ENCODE results near the gene VSIG10.

VSIG10 gene

GRCh38 chr12:118119449-118119879, 15.7 kb upstream of the VSIG10 start:
- ChIA-PET CTCF (interaction anchor here (0.5 to 4.7 kb wide), 4 partner anchors 38 to 257 kb away, joined by 3 to 67 read pairs (median 3); partner anchors contain the start of genes SUDS3 and TAOK3), POLR2A (interaction anchor here (1.0 to 2.1 kb wide), 2 partner anchors 16 to 253 kb away, joined by 3 to 11 read pairs; partner anchors contain the start of genes PEBP1 and TAOK3)
- H3K27ac ChIP-seq (ENCODE audit: extremely low read depth, low read depth, low read length), result no peak overlapping the region

More at GRCh38 chr12:118119449-118119879, 15.7 kb upstream of the VSIG10 start:
- no peak overlapping the region for H3K4me3 ChIP-seq (ENCODE audit: low read depth, low read length)
- no peak for TF ChIP-seq ZBTB48 (tag by site-specific recombination; IDR thresholded peaks at IDR 0.05)
- no peak for TF ChIP-seq ZSCAN5A (tag by site-specific recombination; IDR thresholded peaks at IDR 0.05)
- no peak for TF ChIP-seq ZNF274 (IDR thresholded peaks at IDR 0.05; ENCODE audit: low read length)
- TF ChIP-seq ZNF274 (tag by site-specific recombination; IDR thresholded peaks at IDR 0.05; ENCODE audit: borderline replicate concordance), result no peak
- no peak for TF ChIP-seq ZNF391 (tag by site-specific recombination; IDR thresholded peaks at IDR 0.05; ENCODE audit: borderline replicate concordance, low read depth)
- TF ChIP-seq ZNF16 (tag by site-specific recombination; IDR thresholded peaks at IDR 0.05; ENCODE audit: low read depth), result no peak
- TF ChIP-seq SCRT1 (tag by site-specific recombination; IDR thresholded peaks at IDR 0.05; ENCODE audit: borderline replicate concordance), result no peak
- no peak for TF ChIP-seq PRDM4 (tag by site-specific recombination; IDR thresholded peaks at IDR 0.05)
- no peak for TF ChIP-seq ZNF837 (tag by site-specific recombination; IDR thresholded peaks at IDR 0.05)
- no peak for TF ChIP-seq PRDM10 (tag by site-specific recombination; IDR thresholded peaks at IDR 0.05)
- TF ChIP-seq SALL2 (tag by site-specific recombination; IDR thresholded peaks at IDR 0.05; ENCODE audit: borderline replicate concordance), result no peak
- no peak for TF ChIP-seq KLF7 (tag by site-specific recombination; IDR thresholded peaks at IDR 0.05; ENCODE audit: borderline replicate concordance)
- TF ChIP-seq ZNF830 (tag by site-specific recombination; IDR thresholded peaks at IDR 0.05; ENCODE audit: low read depth), result no peak
- no peak for TF ChIP-seq ZNF223 (tag by site-specific recombination; IDR thresholded peaks at IDR 0.05)
- no peak for TF ChIP-seq ZNF416 (tag by site-specific recombination; IDR thresholded peaks at IDR 0.05)
- TF ChIP-seq, protein P1, sequence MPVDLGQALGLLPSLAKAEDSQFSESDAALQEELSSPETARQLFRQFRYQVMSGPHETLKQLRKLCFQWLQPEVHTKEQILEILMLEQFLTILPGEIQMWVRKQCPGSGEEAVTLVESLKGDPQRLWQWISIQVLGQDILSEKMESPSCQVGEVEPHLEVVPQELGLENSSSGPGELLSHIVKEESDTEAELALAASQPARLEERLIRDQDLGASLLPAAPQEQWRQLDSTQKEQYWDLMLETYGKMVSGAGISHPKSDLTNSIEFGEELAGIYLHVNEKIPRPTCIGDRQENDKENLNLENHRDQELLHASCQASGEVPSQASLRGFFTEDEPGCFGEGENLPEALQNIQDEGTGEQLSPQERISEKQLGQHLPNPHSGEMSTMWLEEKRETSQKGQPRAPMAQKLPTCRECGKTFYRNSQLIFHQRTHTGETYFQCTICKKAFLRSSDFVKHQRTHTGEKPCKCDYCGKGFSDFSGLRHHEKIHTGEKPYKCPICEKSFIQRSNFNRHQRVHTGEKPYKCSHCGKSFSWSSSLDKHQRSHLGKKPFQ (tag by site-specific recombination; IDR thresholded peaks at IDR 0.05), result no peak
- H3K36me3 ChIP-seq (ENCODE audit: control insufficient read depth in 2 of 2, insufficient read depth in 1 of 2, low read length in 2 of 2), result peaks cover 0 to 6% of the 10 kb centered on the region in 2 experiments; a peak in 2 of 3 replicates
- H3K4me1 ChIP-seq (ENCODE audit: control insufficient read depth, insufficient read depth, low read length), result peaks cover 3% of the 10 kb centered on the region; the same call in 1 of the 2 replicates
- no peaks in the 10 kb centered on the region for H3K9me3 ChIP-seq (ENCODE audit: control insufficient read depth, insufficient read depth, low read depth, low read length)
